GM18868 (cell line): ENCODE data around the gene LAMA2.
"Not testable (repeated sequence)": the region's sequence is repeated elsewhere in the genome, so short reads cannot be mapped to it uniquely, and the experiment has no call there.

Source experiments
- ATAC-seq: cut with Tn5 transposase; IDR thresholded peaks from one replicate; pipeline ENCODE4 v1.9.1; 2021; ENCODE audit warnings: mild to moderate bottlenecking, moderate library complexity; ENCODE audit not compliant: unreplicated experiment

Gene LAMA2

DNA sequence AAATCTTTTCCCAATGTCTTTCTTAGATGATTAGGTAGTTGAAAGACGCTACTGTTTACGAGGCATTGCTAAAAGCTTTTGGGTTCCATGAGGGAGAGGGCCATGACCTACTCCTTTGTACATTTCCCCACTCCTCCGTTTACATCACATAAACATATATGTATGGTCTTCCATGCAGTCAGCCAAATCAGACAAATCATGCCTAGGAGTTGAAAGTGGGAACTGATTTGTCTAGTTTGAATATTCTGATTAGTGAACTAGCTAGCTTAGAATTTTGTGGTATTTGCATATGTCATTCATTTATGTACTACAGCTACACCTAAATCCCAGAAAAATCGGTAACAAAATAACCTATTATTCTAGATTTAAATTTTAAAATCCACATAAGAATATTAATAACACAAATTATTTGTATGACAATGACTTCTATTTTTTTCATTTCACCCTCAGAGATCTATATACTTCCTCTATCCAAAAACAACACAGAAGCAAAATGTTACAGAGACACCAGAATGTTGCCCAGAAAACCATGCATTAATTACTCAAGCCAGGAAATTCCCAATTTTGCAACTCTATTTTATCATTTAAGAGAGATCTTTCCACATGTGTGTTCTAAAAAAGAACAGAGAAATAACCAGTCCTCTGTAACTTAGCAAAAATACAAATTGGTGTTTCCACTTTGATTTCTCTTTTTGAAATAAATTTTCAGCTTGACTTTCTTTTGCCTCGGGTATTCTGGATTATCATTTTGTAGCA is 231.9 kb downstream of the LAMA2 start:
- no peak for ATAC-seq

DNA sequence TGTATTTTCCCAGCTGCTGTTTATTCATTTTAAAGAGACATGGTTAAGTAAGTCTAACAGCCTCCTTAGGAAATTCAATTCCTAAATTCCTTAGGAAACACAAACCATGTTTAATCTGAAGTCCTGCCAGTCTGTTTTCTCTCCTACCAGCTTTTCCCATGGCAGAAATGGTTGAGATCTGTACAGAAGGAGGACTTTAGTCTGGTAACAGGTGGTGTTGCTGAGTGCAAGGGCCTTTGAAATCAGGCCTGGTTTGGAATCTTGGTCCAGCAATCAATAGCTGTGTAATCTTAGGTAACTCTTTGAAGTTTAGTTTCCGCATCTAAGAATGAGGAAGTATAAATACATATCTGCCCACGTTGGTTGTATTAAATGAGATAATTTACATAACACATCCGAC is 232.5 kb downstream of the LAMA2 start:
- ATAC-seq = no peak

GRCh38 chr6:129117355-129117754 is 234.4 kb downstream of the LAMA2 start:
- no peak for ATAC-seq

- no peak for ATAC-seq
Observed at GRCh38 chr6:129120856-129121638, 238.1 kb downstream of the LAMA2 start.

DNA sequence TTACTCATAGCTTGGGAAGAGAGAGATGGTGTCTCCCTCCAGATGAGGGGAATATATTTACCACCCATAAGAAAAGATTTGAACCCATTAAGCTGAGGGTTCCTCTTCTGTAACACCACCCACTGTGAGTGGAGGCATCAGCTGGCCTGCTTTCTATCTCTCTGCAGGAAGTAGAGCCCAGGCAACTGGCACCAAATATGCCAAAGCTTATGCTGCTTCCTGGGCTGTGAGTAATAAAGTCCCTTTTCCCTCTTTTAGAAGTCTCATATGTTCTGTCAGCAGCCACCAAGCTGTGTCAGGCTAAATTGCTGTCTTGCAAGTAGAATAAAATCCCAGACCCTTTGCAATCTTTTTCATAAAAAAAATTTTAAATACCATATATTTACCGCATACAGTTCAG is 241.4 kb downstream of the LAMA2 start:
- no peak for ATAC-seq

DNA sequence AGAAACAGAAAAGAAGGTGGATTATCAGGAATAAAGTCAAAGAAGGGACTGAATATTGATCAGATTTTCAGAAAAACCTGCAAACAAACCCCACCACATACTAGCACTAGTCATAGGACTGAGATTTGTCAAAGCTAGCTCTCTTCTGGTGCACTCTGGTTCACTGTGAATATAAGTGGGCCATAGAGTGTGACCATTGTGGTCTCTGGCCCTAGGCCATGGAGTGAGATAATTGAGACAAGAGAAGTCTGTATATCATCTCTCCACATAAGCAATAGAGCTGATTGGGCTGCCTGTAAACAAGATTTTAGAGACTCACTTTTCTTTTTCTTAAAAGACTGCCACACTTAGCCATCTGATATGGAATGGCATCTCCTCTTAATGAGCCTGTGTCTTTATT is 247.2 kb downstream of the LAMA2 start:
- ATAC-seq = no peak

DNA sequence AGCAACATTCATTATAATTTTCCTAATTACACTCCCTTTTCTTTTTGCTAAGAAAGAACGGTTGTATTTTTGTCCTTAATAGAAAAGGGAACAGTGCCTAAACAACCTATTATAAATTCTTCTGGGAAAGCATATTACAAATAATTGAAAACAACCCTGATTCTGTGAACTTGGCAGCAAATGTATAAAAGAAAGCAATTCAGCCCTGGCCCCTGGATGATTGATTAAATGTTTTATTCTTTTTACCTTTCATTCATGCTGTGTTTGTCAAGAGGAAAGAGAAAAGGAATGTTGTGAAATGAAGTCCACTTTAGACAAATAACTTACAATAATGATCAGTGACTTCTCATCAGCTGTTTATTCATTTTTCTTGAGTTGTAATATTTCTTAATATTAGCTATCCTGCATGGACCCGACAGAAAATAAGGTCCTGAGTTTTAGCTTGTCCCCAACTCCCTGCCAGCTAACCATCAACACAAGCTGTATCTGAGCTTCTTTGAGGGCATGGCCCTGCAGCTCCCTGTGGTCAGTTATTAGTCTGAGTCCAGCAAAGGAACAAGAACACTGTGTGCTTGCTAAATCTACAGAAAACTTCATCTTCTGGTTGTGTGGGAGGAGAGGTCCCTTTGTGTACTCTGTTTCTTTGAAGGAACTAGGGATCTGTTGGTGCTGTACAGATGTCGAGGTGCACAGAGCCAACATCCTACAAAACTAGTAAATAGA is 248.2 kb downstream of the LAMA2 start:
- no peak for ATAC-seq

GRCh38 chr6:129133770-129134192 is 250.8 kb downstream of the LAMA2 start:
- ATAC-seq = no peak

- no peak for ATAC-seq
Observed at GRCh38 chr6:129134535-129134934, 251.6 kb downstream of the LAMA2 start.

- no peak for ATAC-seq
Observed at GRCh38 chr6:129135451-129135850, 252.5 kb downstream of the LAMA2 start.

DNA sequence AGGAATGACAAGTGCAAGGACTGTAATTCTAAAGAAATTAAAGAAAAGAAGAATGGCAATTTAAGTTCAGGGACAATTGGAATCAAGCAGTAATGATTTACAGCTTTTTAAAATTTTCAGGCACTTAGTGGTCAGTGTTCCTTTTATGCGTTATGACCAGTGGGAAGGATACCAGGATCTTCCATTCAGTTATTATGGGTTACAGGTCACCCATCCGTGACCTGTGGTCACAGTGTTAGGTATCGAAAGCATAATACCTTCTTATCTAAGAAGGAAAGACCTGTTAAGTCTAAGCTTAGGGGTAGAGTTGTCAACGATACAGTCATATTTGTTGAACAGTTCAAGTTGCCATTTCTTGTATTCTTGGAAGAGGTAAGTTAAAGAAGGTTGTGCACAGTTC is 253.8 kb downstream of the LAMA2 start:
- ATAC-seq = no peak

DNA sequence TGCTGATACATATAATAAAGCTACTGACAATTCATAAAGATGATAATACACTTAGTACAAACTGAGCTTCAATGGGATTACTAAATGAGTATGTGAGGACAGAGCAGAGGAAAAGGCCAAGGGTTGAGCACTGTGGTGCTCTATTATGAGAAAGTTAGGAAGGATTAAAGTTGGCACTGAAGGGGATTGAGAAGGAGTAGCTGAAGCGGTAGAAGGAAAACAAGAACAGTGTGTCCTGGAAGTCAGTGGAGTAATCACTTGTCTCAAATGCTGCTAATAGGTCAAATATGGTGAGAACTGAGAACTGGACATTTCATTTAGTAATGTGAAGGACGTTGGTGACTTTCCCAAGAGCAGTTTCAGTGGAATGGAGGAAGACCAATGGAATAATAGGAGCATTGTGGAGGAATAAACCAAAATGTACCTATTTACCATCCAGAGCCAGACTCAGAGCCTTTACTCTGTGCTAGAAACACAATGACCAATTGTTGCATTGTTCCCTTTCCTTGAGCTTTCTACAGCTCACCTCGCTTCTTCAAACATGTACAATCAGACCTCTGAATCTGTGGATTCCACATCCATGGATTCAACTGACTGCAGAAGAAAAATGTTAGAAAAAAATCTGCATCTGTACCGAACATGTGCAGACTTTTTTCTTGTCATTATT is 255.9 kb downstream of the LAMA2 start:
- ATAC-seq = no peak

DNA sequence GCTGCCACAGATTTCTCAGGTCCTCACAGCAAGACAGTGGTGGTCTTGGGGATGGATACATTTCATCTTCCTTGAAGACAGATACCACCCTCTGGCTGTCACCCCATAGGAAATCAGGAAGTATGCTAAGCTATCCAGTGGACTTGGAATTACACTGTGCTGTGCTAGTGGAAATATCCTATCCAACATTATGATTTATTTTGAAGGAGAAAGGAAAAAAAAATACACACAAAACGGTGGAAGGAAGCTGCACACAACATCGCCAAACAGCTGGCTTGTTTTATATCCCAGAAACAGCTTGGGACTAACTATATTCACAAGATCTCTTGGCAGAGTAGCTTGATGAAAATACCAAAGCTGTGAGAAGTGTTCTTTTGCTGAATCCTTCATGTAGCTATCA is 257.6 kb downstream of the LAMA2 start:
- ATAC-seq = no peak

GRCh38 chr6:129141499-129141898 is 258.6 kb downstream of the LAMA2 start:
- no peak for ATAC-seq

DNA sequence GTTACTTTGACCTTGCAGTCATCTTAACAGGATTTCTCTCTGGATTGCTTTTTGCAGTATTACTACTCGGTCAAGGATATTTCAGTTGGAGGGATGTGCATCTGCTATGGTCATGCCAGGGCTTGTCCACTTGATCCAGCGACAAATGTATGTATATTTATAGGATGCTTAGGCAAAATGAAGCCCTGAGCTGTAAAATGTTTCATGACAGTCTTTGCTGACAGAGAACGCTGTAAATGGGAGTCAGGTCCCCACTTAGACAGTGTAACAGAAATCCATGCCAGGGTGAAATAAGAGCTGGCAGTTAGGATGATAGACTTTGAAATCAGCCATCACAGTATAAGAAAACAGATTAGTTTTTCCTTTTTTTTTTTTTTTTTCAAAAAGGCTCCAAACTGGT is 264.0 kb downstream of the LAMA2 start:
- ATAC-seq = no peak

GRCh38 chr6:129150507-129150906 is 267.6 kb downstream of the LAMA2 start:
- no peak for ATAC-seq

GRCh38 chr6:129153257-129153656 is 270.3 kb downstream of the LAMA2 start:
- no peak for ATAC-seq

DNA sequence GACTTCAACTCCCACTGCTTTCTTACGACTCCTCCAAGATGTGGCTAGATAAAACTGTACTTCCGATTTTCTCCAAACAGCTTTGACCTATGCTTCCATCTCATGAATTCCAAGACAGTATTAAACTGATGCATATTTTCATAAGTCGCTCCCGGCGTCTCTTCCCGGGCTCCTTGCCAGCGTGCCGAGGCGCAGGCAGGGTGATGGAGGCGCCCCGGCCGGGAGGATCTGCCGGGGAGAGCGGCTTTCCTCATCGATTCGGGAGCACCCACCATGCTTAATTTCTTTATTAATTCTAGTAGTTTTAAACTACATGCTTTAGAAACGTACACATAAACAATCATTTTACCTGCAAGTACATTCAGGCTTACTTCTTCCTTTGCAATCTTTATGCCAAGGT is 276.3 kb downstream of the LAMA2 start:
- ATAC-seq = not testable (repeated sequence)

- no peak for ATAC-seq
Observed at GRCh38 chr6:129162605-129163004, 279.7 kb downstream of the LAMA2 start.

- ATAC-seq = no peak
Observed at GRCh38 chr6:129163551-129163950, 280.6 kb downstream of the LAMA2 start.

- no peak for ATAC-seq
Observed at GRCh38 chr6:129164032-129164431, 281.1 kb downstream of the LAMA2 start.
